ENCODE data around the gene KRT86.

- TF ChIP-seq, protein P1, sequence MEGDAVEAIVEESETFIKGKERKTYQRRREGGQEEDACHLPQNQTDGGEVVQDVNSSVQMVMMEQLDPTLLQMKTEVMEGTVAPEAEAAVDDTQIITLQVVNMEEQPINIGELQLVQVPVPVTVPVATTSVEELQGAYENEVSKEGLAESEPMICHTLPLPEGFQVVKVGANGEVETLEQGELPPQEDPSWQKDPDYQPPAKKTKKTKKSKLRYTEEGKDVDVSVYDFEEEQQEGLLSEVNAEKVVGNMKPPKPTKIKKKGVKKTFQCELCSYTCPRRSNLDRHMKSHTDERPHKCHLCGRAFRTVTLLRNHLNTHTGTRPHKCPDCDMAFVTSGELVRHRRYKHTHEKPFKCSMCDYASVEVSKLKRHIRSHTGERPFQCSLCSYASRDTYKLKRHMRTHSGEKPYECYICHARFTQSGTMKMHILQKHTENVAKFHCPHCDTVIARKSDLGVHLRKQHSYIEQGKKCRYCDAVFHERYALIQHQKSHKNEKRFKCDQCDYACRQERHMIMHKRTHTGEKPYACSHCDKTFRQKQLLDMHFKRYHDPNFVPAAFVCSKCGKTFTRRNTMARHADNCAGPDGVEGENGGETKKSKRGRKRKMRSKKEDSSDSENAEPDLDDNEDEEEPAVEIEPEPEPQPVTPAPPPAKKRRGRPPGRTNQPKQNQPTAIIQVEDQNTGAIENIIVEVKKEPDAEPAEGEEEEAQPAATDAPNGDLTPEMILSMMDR (conservative IDR thresholded peaks at IDR 0.05 in 1 of 2, IDR thresholded peaks at IDR 0.05 in 1 of 2; ENCODE audit: low read depth in 1 of 2, low read length in 2 of 2), result no peak
- TF ChIP-seq EZH2 (IDR thresholded peaks at IDR 0.05; ENCODE audit: low read length, missing control alignments), result no peak
Observed at GRCh38 chr12:52351196-52352059, 77.0 kb downstream of the KRT86 start.
